Measurements from ENCODE around the gene TDRD10. TPM values are rescaled to one million over a fixed set of nuclear protein-coding genes. Genes with fewer than 3 reads are reported as not detected.
"Not testable (repeated sequence)": the region's sequence is repeated elsewhere in the genome, so short reads cannot be mapped to it uniquely, and the experiment has no call there.

The TDRD10 gene
- total and polyA plus RNA-seq, 2 donors (not counting 1 experiment from before 2014, with no cell fraction given): 0.06 TPM; not detected in 1

DNA sequence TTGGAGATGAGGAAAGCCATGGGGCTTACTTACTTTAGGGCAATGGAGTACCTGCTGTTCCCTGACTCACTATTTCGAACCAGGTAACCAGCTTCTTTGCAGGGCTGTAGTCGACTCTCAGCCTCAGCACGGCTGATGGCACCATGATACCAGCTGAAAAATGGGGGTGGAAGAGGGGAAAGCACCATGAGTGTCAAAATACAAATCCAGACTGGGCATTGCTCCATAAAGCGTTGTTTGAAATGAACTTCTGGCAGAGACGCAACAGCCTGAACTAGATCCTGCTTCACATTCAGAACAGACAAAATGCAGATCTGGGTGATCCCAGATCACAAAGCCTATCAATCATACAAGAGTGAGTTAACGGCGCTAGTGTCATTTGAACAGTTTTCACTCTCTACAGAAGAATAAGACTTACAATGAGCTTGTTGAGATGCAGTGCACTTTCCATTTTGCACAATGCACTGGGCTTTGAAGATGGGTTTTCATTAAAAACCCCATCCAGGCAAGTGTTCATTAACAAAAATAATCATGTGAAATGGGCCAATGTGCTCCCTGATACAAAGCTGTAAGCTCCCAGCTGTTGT, 16.0 kb upstream of the TDRD10 start:
- peaks cover 8 to 9% of the 10 kb centered on the region in 2 donors for H3K4me1 ChIP-seq (ENCODE audit: control insufficient read depth in 2 of 2, insufficient read depth in 2 of 2, low read length in 2 of 2)
- H3K9me3 ChIP-seq (ENCODE audit: control extremely low read depth in 1 of 3, control insufficient read depth in 2 of 3, insufficient read depth in 1 of 3, low read length in 2 of 3): no peaks in the 10 kb centered on the region
- Mint-ChIP-seq H3K4me3 (no peak overlapping the region), H3K4me1 (peaks cover 10% of the 10 kb centered on the region), H3K27me3 (peaks cover 4% of the 10 kb centered on the region), H3K9me3 (ENCODE audit: insufficient read depth) (no peaks in the 10 kb centered on the region), H3K27ac (no peak overlapping the region)
- no peak for ATAC-seq (ENCODE audit: low read depth)
- TF ChIP-seq, protein P1, sequence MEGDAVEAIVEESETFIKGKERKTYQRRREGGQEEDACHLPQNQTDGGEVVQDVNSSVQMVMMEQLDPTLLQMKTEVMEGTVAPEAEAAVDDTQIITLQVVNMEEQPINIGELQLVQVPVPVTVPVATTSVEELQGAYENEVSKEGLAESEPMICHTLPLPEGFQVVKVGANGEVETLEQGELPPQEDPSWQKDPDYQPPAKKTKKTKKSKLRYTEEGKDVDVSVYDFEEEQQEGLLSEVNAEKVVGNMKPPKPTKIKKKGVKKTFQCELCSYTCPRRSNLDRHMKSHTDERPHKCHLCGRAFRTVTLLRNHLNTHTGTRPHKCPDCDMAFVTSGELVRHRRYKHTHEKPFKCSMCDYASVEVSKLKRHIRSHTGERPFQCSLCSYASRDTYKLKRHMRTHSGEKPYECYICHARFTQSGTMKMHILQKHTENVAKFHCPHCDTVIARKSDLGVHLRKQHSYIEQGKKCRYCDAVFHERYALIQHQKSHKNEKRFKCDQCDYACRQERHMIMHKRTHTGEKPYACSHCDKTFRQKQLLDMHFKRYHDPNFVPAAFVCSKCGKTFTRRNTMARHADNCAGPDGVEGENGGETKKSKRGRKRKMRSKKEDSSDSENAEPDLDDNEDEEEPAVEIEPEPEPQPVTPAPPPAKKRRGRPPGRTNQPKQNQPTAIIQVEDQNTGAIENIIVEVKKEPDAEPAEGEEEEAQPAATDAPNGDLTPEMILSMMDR (IDR thresholded peaks at IDR 0.05): no peak
- TF ChIP-seq EZH2 (IDR thresholded peaks at IDR 0.05; ENCODE audit: borderline replicate concordance, insufficient read depth, low read depth, low read length, poor library complexity, severe bottlenecking): no peak
- 97% methylated on average over 5 of the region's 7 CpGs for WGBS (ENCODE audit: insufficient coverage)
- no peaks in the 10 kb centered on the region for H3K27me3 ChIP-seq (replicated peaks in 1 of 4; ENCODE audit: control extremely low read depth in 1 of 4, control insufficient read depth in 3 of 4, insufficient read depth in 4 of 4, low read length in 3 of 4)
- H2AFZ ChIP-seq (ENCODE audit: insufficient read depth, low read depth, low read length, poor library complexity, severe bottlenecking): no peak overlapping the region
- no peaks in the 10 kb centered on the region for H3K79me2 ChIP-seq (ENCODE audit: control insufficient read depth, insufficient read depth, low read length)
- H3K36me3 ChIP-seq (replicated peaks in 1 of 2; ENCODE audit: control extremely low read depth in 1 of 2, control insufficient read depth in 1 of 2, extremely low read depth in 1 of 2, insufficient read depth in 2 of 2, low read length in 1 of 2): no peaks in the 10 kb centered on the region
- H3K4me2 ChIP-seq (replicated peaks; ENCODE audit: low read depth, low read length, poor library complexity, severe bottlenecking): no peak overlapping the region
- DNase-seq: no peak
- no peak overlapping the region for H3K4me3 ChIP-seq (ENCODE audit: control extremely low read depth in 1 of 5, extremely low read depth in 1 of 5, insufficient read depth in 1 of 5, low read depth in 2 of 5, low read length in 4 of 5)
- intact Hi-C loops (cut with micrococcal nuclease): no loop called here
- ChIA-PET POLR2A (no interaction called here), CTCF (interaction anchor here (1.5 to 1.8 kb wide), 2 partner anchors 13 to 74 kb away, joined by 3 to 4 read pairs; no protein-coding TSS in a partner anchor)
- H4K20me1 ChIP-seq (ENCODE audit: control insufficient read depth, insufficient read depth, low read length, poor library complexity, severe bottlenecking): no peaks in the 10 kb centered on the region
- H3K9ac ChIP-seq (ENCODE audit: low read length): no peak overlapping the region
- no peak overlapping the region for H3K27ac ChIP-seq (ENCODE audit: low read length in 2 of 2)

DNA sequence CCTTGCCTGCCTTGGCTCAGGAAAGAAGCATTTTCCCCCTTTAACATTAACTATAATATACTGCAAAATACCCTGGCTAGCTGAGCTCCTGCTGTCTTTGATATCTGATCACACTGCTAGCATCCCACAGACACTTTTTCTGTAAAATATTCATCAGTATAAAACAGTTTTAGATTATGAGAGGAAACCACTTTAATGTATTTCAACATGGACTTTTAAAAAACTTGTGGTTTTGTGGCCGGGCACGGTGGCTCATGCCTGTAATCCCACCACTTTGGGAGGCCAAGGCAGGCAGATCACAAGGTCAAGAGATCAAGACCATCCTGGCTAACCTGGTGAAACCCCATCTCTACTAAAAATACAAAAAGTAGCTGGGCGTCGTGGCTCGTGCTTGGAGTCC, 15.3 kb upstream of the TDRD10 start:
- H3K9ac ChIP-seq (ENCODE audit: low read length); H3K9me3 Mint-ChIP-seq (ENCODE audit: insufficient read depth); ATAC-seq (ENCODE audit: low read depth); H3K9me3 ChIP-seq (ENCODE audit: control extremely low read depth in 1 of 3, control insufficient read depth in 2 of 3, insufficient read depth in 1 of 3, low read length in 2 of 3); H3K27ac Mint-ChIP-seq; intact Hi-C loops (cut with micrococcal nuclease); H3K4me2 ChIP-seq (replicated peaks; ENCODE audit: low read depth, low read length, poor library complexity, severe bottlenecking); DNase-seq; H3K36me3 ChIP-seq (replicated peaks in 1 of 2; ENCODE audit: control extremely low read depth in 1 of 2, control insufficient read depth in 1 of 2, extremely low read depth in 1 of 2, insufficient read depth in 2 of 2, low read length in 1 of 2); H3K27me3 Mint-ChIP-seq; H3K4me3 Mint-ChIP-seq; H3K4me3 ChIP-seq (ENCODE audit: control extremely low read depth in 1 of 5, extremely low read depth in 1 of 5, insufficient read depth in 1 of 5, low read depth in 2 of 5, low read length in 4 of 5); H3K27me3 ChIP-seq (replicated peaks in 1 of 4; ENCODE audit: control extremely low read depth in 1 of 4, control insufficient read depth in 3 of 4, insufficient read depth in 4 of 4, low read length in 3 of 4); H3K79me2 ChIP-seq (ENCODE audit: control insufficient read depth, insufficient read depth, low read length); POLR2A ChIA-PET; H4K20me1 ChIP-seq (ENCODE audit: control insufficient read depth, insufficient read depth, low read length, poor library complexity, severe bottlenecking); H2AFZ ChIP-seq (ENCODE audit: insufficient read depth, low read depth, low read length, poor library complexity, severe bottlenecking); H3K27ac ChIP-seq (ENCODE audit: low read length in 2 of 2): not testable (repeated sequence)
- peaks cover 16% of the 10 kb centered on the region in 2 donors for H3K4me1 ChIP-seq (ENCODE audit: control insufficient read depth in 2 of 2, insufficient read depth in 2 of 2, low read length in 2 of 2)
- 48% methylated on average over 5 of the region's 5 CpGs for WGBS (ENCODE audit: insufficient coverage)
- CTCF ChIA-PET: interaction anchor here (1.5 kb wide), 1 partner anchor 13 kb away, joined by 3 read pairs; no protein-coding TSS in a partner anchor
- peaks cover 18% of the 10 kb centered on the region for H3K4me1 Mint-ChIP-seq

All from B cell (primary cell).